NK-92 (cell line): ENCODE measurements around the gene NLN.
"Not testable (repeated sequence)": the region's sequence is repeated elsewhere in the genome, so short reads cannot be mapped to it uniquely, and the experiment has no call there.

Experiments used
- DNase-seq: peaks from one replicate; lab custom pipeline; 2025; ENCODE audit not compliant: unreplicated experiment; lab: John Stamatoyannopoulos, UW

The NLN gene

GRCh38 chr5:65769539-65769938 is 47.5 kb downstream of the NLN start:
- no peak for DNase-seq

- no peak for DNase-seq
Measured at GRCh38 chr5:65771266-65771665, 49.3 kb downstream of the NLN start.

GRCh38 chr5:65772963-65773362 is 51.0 kb downstream of the NLN start:
- not testable (repeated sequence) for DNase-seq

- no peak for DNase-seq
Measured at GRCh38 chr5:65774346-65774745, 52.3 kb downstream of the NLN start.

- no peak for DNase-seq
Measured at GRCh38 chr5:65775476-65775875, 53.5 kb downstream of the NLN start.

GRCh38 chr5:65776441-65777141 is 54.6 kb downstream of the NLN start:
- no peak for DNase-seq

- no peak for DNase-seq
Measured at GRCh38 chr5:65778126-65778525, 56.1 kb downstream of the NLN start.

GRCh38 chr5:65779643-65780042 is 57.6 kb downstream of the NLN start:
- DNase-seq = no peak

GRCh38 chr5:65788296-65788695 is 66.3 kb downstream of the NLN start:
- not testable (repeated sequence) for DNase-seq

- no peak for DNase-seq
Measured at GRCh38 chr5:65790371-65791163, 68.6 kb downstream of the NLN start.

GRCh38 chr5:65791712-65792673 is 70.0 kb downstream of the NLN start:
- DNase-seq = no peak

- DNase-seq = no peak
Measured at GRCh38 chr5:65796269-65796668, 74.3 kb downstream of the NLN start.

GRCh38 chr5:65796751-65797316 is 74.8 kb downstream of the NLN start:
- DNase-seq = no peak

GRCh38 chr5:65797481-65797880 is 75.5 kb downstream of the NLN start:
- no peak for DNase-seq

GRCh38 chr5:65799857-65800256 is 77.9 kb downstream of the NLN start:
- no peak for DNase-seq

- DNase-seq = no peak
Measured at GRCh38 chr5:65800775-65801174, 78.8 kb downstream of the NLN start.

- no peak for DNase-seq
Measured at GRCh38 chr5:65801352-65801783, 79.4 kb downstream of the NLN start.

- DNase-seq = no peak
Measured at GRCh38 chr5:65802080-65802479, 80.1 kb downstream of the NLN start.

GRCh38 chr5:65802820-65803219 is 80.8 kb downstream of the NLN start:
- no peak for DNase-seq

- DNase-seq = no peak
Measured at GRCh38 chr5:65803699-65804391, 81.8 kb downstream of the NLN start.
